ACC112 (cell line): ENCODE data around the gene GJE1.
"Not testable (repeated sequence)": the region's sequence is repeated elsewhere in the genome, so short reads cannot be mapped to it uniquely, and the experiment has no call there.

Source experiments
- H2AFZ ChIP-seq: fragments of 200-600 bp; sonication (generic); one replicate; pipeline ENCODE4 v1.6.0; 2017; ENCODE audit warnings: antibody characterized with exemption, low read length; ENCODE audit not compliant: unreplicated experiment
- H3K27ac ChIP-seq: fragments of 200-600 bp; sonication (generic); 2 replicates; pipeline ENCODE4 v1.5.1; 2014; ENCODE audit warnings: low read depth, mild to moderate bottlenecking, antibody characterized with exemption, low read length, moderate library complexity
- H3K27me3 ChIP-seq: fragments of 200-600 bp; sonication (generic); 2 replicates; pipeline ENCODE4 v1.6.1; 2014; ENCODE audit warnings: mild to moderate bottlenecking, antibody characterized with exemption, low read length, moderate library complexity, mixed read lengths; ENCODE audit not compliant: insufficient read depth
- H3K36me3 ChIP-seq: fragments of 200-600 bp; sonication (generic); 2 replicates; pipeline ENCODE4 v1.6.1; 2016; ENCODE audit warnings: mild to moderate bottlenecking, antibody characterized with exemption, low read length, moderate library complexity, mixed read lengths; ENCODE audit not compliant: insufficient read depth
- H3K4me1 ChIP-seq: fragments of 200-600 bp; sonication (generic); one replicate; pipeline ENCODE4 v1.6.1; 2016; ENCODE audit warnings: low read length, mixed read lengths; ENCODE audit not compliant: insufficient read depth, unreplicated experiment, control insufficient read depth
- H3K4me3 ChIP-seq: fragments of 200-600 bp; sonication (generic); 2 replicates; pipeline ENCODE4 v1.5.1; 2014; ENCODE audit warnings: mild to moderate bottlenecking, low read depth, low read length
- H3K79me2 ChIP-seq: fragments of 200-600 bp; sonication (generic); one replicate; pipeline ENCODE4 v1.6.0; 2016; ENCODE audit warnings: low read length; ENCODE audit not compliant: control insufficient read depth, unreplicated experiment, insufficient read depth

Gene GJE1

GRCh38 chr6:142130814-142131213 is 1.9 kb upstream of the GJE1 start:
- no peaks in the 10 kb centered on the region for H3K4me1 ChIP-seq
- H3K36me3 ChIP-seq, result no peaks in the 10 kb centered on the region
- no peak overlapping the region for H3K27ac ChIP-seq
- H3K4me3 ChIP-seq, result no peak overlapping the region
- no peak overlapping the region for H2AFZ ChIP-seq
- H3K27me3 ChIP-seq, result 0 out of 2 replicates have a peak, but pooled peaks cover 4% of the 10 kb centered on the region
- H3K79me2 ChIP-seq, result no peaks in the 10 kb centered on the region

GRCh38 chr6:142138876-142139275 is 6.2 kb downstream of the GJE1 start:
- no peaks in the 10 kb centered on the region for H3K27me3 ChIP-seq
- H3K36me3 ChIP-seq, result no peaks in the 10 kb centered on the region
- no peaks in the 10 kb centered on the region for H3K79me2 ChIP-seq
- H3K27ac ChIP-seq, result no peak overlapping the region
- H2AFZ ChIP-seq, result no peak overlapping the region
- no peak overlapping the region for H3K4me3 ChIP-seq
- no peaks in the 10 kb centered on the region for H3K4me1 ChIP-seq

GRCh38 chr6:142141531-142141930 is 8.8 kb downstream of the GJE1 start:
- not testable (repeated sequence) for H3K36me3 ChIP-seq, H2AFZ ChIP-seq, H3K79me2 ChIP-seq, H3K4me3 ChIP-seq, H3K27ac ChIP-seq, H3K27me3 ChIP-seq, H3K4me1 ChIP-seq

- Histone ChIP-seq H3K4me1 (peaks cover 25% of the 10 kb centered on the region), H3K27ac (peak within 1 kb of the TSS; percentile 9; the same call in 1 of the 2 replicates), H2AFZ (peak within 1 kb of the TSS; percentile 82), H3K27me3 (no peaks in the 10 kb centered on the region), H3K4me3 (peak within 1 kb of the TSS; percentile 88), H3K79me2 (peaks cover 49% of the 10 kb centered on the region), H3K36me3 (no peaks in the 10 kb centered on the region)
Observed at GRCh38 chr6:142146828-142147662, 14.3 kb downstream of the GJE1 start, which contains the start of the genes NMBR and VTA1. Gene NMBR, minus strand, starts transcription at chr6:142147122. Its CDS starts 58,464 bp downstream, at chr6:142088658. Gene VTA1, plus strand, starts transcription at chr6:142147263. Its CDS starts 25 bp downstream, at chr6:142147288.

- Histone ChIP-seq H2AFZ (no peak overlapping the region), H3K4me1 (peaks cover 58% of the 10 kb centered on the region), H3K79me2 (peaks cover 91% of the 10 kb centered on the region), H3K36me3 (no peaks in the 10 kb centered on the region), H3K27me3 (no peaks in the 10 kb centered on the region), H3K27ac (peak overlapping the region; percentile 37), H3K4me3 (0 out of 2 replicates have a peak overlapping the region, but pooled peaks have one; percentile 1)
Observed at GRCh38 chr6:142152746-142153145, 20.0 kb downstream of the GJE1 start.

GRCh38 chr6:142153196-142153595 is 20.5 kb downstream of the GJE1 start:
- peaks cover 56% of the 10 kb centered on the region for H3K4me1 ChIP-seq
- no peaks in the 10 kb centered on the region for H3K36me3 ChIP-seq
- H2AFZ ChIP-seq, result no peak overlapping the region
- H3K27me3 ChIP-seq, result no peaks in the 10 kb centered on the region
- H3K79me2 ChIP-seq, result peaks cover 91% of the 10 kb centered on the region
- H3K4me3 ChIP-seq, result 0 out of 2 replicates have a peak overlapping the region, but pooled peaks have one; percentile 1
- peak overlapping the region; percentile 37 for H3K27ac ChIP-seq

- H3K27ac ChIP-seq, result no peak overlapping the region
- H3K36me3 ChIP-seq, result no peaks in the 10 kb centered on the region
- no peak overlapping the region for H3K4me3 ChIP-seq
- H3K4me1 ChIP-seq, result peaks cover 45% of the 10 kb centered on the region
- H3K79me2 ChIP-seq, result peaks cover 89% of the 10 kb centered on the region
- H2AFZ ChIP-seq, result no peak overlapping the region
- no peaks in the 10 kb centered on the region for H3K27me3 ChIP-seq
Observed at GRCh38 chr6:142154336-142154735, 21.6 kb downstream of the GJE1 start.

- H3K27ac ChIP-seq, result 0 out of 2 replicates have a peak overlapping the region, but pooled peaks have one; percentile 4
- H3K4me3 ChIP-seq, result no peak overlapping the region
- H3K79me2 ChIP-seq, result peaks cover 87% of the 10 kb centered on the region
- H3K36me3 ChIP-seq, result no peaks in the 10 kb centered on the region
- H2AFZ ChIP-seq, result no peak overlapping the region
- no peaks in the 10 kb centered on the region for H3K27me3 ChIP-seq
- H3K4me1 ChIP-seq, result peaks cover 41% of the 10 kb centered on the region
Observed at GRCh38 chr6:142155091-142155490, 22.4 kb downstream of the GJE1 start.

GRCh38 chr6:142155895-142156757 is 23.4 kb downstream of the GJE1 start:
- no peak overlapping the region for H2AFZ ChIP-seq
- peak overlapping the region; percentile 41 for H3K4me3 ChIP-seq
- H3K27ac ChIP-seq, result 0 out of 2 replicates have a peak overlapping the region, but pooled peaks have one; percentile 4
- no peaks in the 10 kb centered on the region for H3K36me3 ChIP-seq
- peaks cover 87% of the 10 kb centered on the region for H3K79me2 ChIP-seq
- no peaks in the 10 kb centered on the region for H3K27me3 ChIP-seq
- H3K4me1 ChIP-seq, result peaks cover 41% of the 10 kb centered on the region

- H3K79me2 ChIP-seq, result peaks cover 84% of the 10 kb centered on the region
- not testable (repeated sequence) for H2AFZ ChIP-seq, H3K27ac ChIP-seq, H3K27me3 ChIP-seq, H3K36me3 ChIP-seq, H3K4me3 ChIP-seq
- H3K4me1 ChIP-seq, result peaks cover 41% of the 10 kb centered on the region
Observed at GRCh38 chr6:142156758-142157068, 24.0 kb downstream of the GJE1 start.
